T-helper 2 cell (primary cell): ENCODE measurements around the gene TARBP1.
"Not testable (repeated sequence)": the region's sequence is repeated elsewhere in the genome, so short reads cannot be mapped to it uniquely, and the experiment has no call there.

Experiments
- DNase-seq, 5 experiments: peaks; one replicate each; pipeline versions ENCODE4 v3.0.0 to v3.0.0-alpha.2; 2012 to 2022

TARBP1 gene

GRCh38 chr1:234431255-234431654, 47.7 kb downstream of the TARBP1 start:
- no peak for DNase-seq

- no peak for DNase-seq
Observed at GRCh38 chr1:234430691-234431090, 48.3 kb downstream of the TARBP1 start.

GRCh38 chr1:234429434-234429806, 49.6 kb downstream of the TARBP1 start:
- DNase-seq: no peak

DNA sequence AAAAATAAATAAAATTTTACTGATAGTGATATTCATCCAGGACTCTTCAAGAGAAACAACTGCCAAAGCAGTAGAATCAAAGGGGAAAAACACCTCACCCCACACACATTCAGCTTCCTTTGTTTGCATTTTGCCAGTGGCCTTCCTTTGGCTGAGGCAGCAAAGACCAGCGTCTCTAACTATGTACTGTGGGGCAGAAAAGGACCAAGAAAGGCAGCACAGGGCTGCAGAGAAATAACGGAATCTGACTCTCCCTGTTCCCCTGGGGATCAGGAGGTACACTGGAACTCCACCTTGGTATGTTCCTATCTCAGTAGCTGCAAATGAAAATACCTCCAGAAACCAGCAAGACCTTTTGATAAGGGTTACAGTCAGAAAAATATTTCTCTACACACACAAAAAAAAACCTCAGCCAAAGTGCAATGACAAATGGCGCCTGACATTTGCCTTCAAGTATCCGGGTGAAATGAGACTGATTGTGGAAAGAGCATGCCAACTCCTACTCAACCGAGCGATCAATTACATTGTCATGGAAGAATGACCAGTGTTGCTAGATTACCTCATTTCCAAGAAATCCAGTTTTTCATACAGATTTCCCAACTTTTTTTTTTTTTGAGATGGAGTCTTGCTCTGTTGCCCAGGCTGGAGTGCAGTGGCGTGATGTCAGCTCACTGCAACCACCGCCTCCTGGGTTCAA, 50.9 kb downstream of the TARBP1 start:
- no peak for DNase-seq

- no peak for DNase-seq
Observed at GRCh38 chr1:234413990-234414389, 65.0 kb downstream of the TARBP1 start.

DNA sequence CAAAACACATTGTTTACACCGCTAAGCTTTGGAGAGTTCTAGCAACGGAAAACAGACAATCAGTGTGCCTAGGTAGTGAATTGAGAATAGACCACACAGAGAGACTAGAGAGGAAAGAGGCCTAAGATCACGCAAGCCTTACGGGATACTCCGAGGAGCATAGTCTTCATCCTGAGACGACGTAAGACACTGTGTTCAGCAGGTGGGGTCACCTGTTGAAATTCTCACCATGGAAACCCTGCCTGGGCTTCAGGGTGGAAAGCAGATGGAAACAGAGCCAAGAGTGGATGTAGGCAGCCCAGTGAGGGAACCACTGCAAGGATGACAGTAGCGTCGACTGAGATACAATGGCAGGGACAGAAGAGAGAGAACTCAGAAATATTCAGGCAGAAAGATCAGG, 65.5 kb downstream of the TARBP1 start:
- DNase-seq: no peak

GRCh38 chr1:234412830-234413229, 66.1 kb downstream of the TARBP1 start:
- DNase-seq: no peak

DNA sequence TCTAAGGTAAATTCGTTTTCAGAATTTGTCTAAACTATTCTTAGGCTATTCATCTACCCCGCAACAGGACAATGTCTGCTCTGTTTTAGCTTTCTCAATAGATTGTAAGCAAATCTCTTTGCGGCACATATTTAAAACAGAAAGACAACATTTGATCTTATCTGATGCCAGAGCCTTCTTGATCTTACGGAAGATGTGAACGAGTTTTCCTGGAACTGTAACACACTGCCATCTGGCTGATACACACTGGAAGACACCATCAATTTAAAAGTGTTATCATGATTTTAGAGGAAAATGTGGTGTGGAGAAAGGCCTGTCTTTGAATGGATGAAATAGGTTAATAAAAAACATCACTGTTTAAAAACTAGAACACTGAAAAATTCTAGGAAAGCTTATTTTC, 69.7 kb downstream of the TARBP1 start:
- DNase-seq: peak in 1 of 5 experiments; percentile 90

GRCh38 chr1:234408757-234409156, 70.2 kb downstream of the TARBP1 start:
- peak in 3 of 5 experiments; percentile 48 to 92 (median 57) for DNase-seq

GRCh38 chr1:234406871-234407270, 72.1 kb downstream of the TARBP1 start:
- no peak for DNase-seq

DNA sequence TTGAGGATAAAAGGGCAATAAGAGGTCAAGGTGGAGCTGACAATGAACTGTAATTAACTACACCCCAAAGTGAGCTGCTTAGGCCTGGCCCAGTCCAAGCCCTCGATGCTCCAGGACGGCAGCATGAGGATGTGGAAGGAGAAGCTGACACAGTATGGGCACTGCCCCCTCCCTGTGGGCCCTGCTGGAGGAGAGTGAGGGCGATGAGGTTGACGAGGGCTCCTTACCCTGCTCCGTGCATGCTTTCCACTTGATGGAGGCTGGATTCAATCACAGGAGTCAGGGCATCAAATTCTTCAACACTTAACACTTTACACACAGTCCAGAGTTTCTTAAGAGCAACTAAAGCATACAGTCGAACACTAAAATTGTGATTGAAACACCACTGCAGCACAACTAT, 73.3 kb downstream of the TARBP1 start:
- DNase-seq: no peak

DNA sequence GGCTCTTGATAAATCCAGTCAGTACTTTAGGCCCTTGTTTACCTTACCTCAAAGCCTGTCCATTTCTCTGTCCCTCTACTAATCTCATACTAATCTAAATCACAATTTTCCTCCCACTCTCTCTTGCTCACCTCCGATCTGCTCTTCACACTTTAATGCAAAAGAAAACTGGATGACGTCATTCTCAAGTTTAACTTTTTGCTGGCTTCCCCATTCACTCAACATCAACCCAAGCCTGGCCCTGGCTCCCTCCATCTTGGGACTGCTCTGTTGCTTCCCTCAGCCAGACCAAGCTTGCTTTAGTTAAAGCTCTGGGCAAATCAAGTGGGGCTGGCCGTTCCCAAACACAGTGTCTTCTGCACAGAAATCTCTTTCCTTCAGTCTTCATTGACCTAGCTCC, 76.0 kb downstream of the TARBP1 start:
- DNase-seq: no peak

DNA sequence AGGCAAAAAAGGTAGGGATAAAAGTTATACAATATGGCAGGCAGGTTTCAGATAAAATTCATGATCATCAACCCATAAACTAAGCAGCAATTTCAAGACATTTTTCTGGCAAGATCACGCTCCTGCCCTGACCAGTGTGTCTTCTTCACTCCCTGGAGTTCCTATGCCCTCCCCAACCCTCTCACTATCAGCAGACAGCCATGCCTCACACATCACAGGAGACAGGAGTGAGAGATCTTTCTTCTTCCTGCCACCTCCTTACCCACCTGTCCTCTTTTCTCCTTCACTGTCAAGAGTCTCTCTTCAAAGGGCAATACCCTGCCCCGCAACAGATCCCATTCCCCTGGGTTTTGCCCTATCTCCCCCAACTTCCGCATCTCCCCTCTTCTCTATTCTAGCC, 77.3 kb downstream of the TARBP1 start:
- DNase-seq: no peak

DNA sequence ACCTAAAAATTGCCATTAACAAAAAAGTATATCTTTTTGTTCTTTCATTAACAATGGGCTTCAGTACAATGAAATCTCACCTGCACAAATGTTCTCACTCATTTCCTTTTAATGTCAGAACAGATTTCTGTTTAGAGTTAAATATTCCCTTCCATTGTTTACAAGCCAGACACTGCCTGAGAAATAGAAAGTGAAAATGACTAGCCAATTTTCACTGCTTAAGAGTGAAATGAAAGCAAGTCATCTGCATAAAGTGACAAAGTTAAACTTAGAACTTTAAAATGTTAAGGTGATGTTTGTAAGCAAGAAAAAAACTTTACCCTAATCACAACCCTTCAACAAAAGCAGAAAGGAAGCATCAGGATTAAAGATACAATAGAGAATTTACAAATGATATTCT, 78.2 kb downstream of the TARBP1 start:
- DNase-seq: peak in 1 of 5 experiments; percentile 70

DNA sequence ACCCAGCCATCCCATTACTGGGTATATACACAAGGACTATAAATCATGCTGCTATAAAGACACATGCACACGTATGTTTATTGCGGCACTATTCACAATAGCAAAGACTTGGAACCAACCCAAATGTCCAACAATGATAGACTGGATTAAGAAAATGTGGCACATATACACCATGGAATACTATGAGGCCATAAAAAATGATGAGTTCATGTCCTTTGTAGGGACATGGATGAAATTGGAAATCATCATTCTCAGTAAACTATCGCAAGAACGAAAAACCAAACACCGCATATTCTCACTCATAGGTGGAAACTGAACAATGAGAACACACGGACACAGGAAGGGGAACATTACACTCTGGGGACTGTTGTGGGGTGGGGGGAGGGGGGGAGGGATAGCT, 79.5 kb downstream of the TARBP1 start:
- DNase-seq: not testable (repeated sequence)

DNA sequence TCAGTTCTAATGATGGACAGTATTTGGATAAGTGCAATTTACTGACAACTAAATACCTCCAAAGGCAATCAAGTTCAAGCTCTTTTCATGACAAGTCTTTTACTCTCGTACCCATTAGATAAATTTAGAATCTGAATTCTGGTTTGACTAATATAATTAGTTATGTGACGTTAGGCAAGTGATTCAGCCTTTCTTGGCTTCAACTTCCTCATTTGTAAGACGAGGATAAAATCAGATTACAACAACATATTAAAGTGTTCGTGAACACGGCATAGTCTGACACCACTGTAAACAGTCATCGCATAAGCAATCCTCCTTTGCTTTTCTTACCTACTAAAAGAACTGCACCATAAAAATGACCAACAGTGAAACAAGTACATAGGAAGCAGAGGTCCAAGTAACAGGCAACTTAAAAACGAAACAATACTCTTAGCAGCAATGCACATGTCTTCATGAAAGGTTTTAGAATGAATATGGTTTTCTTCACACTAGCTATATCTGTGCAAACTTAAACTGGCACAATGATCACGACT, 80.1 kb downstream of the TARBP1 start:
- DNase-seq: peak in 1 of 5 experiments; percentile 69

- DNase-seq: no peak
Observed at GRCh38 chr1:234397732-234398131, 81.2 kb downstream of the TARBP1 start.

GRCh38 chr1:234396871-234397270, 82.1 kb downstream of the TARBP1 start:
- DNase-seq: no peak

DNA sequence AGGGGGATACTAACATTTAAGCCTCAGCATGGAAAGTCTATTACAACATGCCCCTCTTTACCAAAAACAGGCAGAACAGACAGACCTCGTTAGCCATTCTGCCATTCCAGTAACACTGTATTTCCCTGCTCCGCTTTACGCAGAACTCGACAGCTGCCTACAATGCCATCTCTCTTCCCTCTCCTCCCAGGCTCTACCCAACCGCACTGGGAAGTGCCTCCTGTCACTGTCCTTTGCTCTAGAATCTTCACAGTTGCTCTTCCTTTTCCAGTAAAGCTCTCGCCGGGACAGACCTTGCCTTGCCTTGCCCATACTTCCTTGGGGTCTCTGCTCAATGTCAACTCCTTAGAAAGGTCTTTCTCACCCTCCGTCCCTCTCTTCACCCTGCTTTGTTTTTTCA, 82.9 kb downstream of the TARBP1 start:
- no peak for DNase-seq

DNA sequence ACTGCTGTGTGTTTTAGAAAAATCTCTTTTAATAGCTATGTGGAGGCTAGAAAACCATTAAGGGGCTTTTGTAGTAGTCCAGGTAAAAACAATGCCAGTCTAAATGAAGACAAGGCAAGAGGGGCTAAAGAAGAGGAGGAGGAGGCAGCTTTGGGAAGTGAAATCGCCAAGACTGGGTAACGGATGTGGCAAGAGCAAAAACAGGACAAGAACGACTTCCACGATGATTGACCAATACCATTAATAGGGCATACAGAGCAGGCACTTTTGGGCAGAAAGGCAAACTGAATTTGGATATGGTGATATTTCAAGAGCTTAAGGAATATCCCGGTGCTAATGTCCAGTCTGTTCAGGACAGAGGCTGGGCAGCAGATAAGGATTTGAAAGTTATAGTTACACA, 83.7 kb downstream of the TARBP1 start:
- DNase-seq: no peak

DNA sequence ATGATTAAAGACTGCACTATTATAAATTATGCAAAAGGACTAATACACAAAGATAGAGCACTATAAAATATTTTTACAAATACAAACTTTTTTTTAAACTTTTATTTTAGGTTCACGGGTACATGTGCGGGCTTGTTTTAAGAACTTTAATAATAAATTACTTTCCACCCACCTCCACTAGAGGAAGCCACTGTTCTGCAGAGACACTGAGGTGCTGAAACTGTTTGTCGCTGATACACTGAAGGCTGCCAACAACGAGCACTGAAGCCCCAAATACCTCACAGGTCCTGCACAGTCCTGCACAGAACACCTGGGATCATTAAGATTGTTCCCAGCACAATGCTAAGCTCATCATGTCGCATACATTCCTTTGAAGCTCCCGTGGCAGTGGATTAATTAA, 85.8 kb downstream of the TARBP1 start:
- peak in 1 of 5 experiments; percentile 61 for DNase-seq

DNA sequence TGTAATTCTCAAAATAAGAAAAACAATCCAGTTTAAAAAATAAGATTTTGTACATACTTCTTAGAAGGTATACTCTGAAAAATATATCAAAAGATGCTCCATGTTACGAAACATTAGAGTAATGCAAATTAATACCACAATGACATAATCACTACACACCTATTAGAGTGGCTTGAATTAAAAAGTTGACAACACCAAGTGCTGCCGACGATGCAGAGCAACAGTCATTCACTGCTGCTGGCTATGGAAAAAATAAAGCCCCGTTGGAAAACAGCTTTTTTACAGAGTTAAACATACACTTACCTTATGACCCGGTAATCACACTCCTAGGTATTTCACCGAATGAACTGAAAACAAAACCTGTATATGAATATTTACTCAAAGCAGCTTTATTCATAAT, 90.9 kb downstream of the TARBP1 start:
- no peak for DNase-seq

GRCh38 chr1:234386122-234386521, 92.9 kb downstream of the TARBP1 start:
- peak in 1 of 5 experiments; percentile 42 for DNase-seq

- DNase-seq: no peak
Observed at GRCh38 chr1:234381699-234382555, 97.1 kb downstream of the TARBP1 start.
